NCI-H1694 (cell line): Measurements from ENCODE around the gene ING5.

Experiments used
- DNase-seq: peaks from one replicate; lab custom pipeline; 2025; lab: John Stamatoyannopoulos, UW

The ING5 gene

DNA sequence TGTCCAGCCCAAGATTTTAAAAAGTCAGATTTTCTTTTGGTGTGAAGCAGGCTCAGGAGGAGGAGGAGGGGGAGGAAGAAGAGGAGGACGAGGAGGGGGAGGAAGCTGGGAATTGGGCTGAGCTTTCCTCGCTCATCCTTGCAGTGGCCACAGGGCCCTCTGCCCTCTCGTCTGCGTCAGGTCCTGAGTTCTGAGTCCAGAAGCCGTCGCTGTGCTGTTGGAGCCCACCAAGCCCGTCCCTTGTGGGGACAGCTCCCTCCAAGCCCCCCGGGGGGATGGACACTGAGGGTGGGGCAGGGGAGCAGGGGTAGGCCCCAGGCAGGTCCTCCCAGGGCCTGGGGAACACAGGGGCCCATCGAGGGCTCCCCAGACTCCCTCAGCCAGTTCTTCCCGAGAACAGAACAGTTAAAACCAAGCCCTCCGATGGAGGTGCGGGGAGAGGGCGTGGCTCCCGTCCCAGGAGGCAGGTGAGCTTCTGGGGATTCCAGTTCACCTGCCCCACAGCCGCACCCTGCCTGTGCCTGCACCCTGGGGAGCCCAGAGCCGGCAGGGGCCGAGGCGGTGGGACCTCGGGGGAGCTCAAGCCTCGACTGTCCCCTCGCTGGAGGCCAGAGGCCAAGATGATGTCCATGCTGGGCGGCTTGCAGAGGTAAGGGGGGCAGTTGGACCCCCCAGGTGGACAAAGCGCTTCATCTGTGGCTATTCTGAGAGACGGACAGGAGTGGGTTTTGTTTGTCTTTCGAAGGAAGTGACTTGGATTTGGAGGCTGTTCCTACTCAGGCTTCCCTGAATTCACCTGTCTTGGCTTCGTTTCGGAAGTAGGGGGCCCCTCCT lies 74.7 kb downstream of the ING5 start, which contains the start of gene GAL3ST2:
GAL3ST2 (plus strand) TSS at position 487 of the 834 bp plus-strand sequence; CDS start at position 621, 134 bp downstream.
- DNase-seq: no peak

DNA sequence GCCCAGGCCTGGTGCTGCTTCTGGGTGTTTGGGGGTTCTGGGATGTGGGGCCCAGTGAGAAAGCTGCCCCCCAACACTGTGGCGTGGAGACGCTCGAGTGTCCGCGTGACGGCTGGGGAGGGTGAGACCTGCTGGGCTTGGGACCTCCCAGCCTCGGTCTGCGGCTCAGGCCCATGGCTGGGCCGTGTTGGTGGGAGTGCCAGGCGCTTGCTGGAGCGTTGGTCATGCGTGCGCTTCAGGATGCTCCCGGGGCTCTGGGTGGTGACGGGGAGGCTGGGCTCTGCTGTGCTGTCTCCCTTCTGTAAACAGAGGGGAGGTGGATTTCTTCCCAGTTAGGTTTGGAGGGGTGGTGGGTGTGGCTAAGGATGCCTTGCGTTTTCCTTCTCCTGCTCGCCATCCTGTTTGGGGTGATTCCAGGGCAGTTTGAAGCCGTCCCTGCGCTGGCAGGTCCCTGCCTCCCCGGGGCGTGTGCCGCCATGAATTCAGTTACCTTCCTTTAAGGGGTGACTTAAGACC lies 75.4 kb downstream of the ING5 start:
- no peak for DNase-seq

- no peak for DNase-seq
Observed at GRCh38 chr2:241777686-241778627, 76.1 kb downstream of the ING5 start.
